Pancreas (tissue), 10 donors: ENCODE results near the gene GUCY1A1. TPM values are rescaled to one million over a fixed set of nuclear protein-coding genes. Genes with fewer than 3 reads are reported as not detected.

Source experiments
- ATAC-seq, 4 donors: fragments of 200-7000 bp; cut with Tn5 transposase; one replicate each; pipeline versions ENCODE4 v1.8.0 to v1.9.1; 2020; ENCODE audit warnings: mild to moderate bottlenecking in 4 of 4, moderate library complexity in 4 of 4
- DNase-seq, 6 donors: peaks; one replicate each; pipeline ENCODE4 v3.0.0-alpha.2; 2020
- FAIRE-seq: peaks from 2 replicates; lab custom pipeline; 2012; peaks lifted over from hg19 to GRCh38; lab: Jason Lieb, UNC
- H3K27ac ChIP-seq, 4 donors: fragments of 200-600 bp; sonication (generic); 1 replicate in 3 of 4; 2 replicates in 1 of 4; pipeline versions ENCODE4 v1.5.0 to v1.8.0; 2020
- H3K27me3 ChIP-seq, 4 donors: fragments of 200-600 bp; one replicate each; pipeline ENCODE4 v1.8.0; 2021
- H3K36me3 ChIP-seq, 3 donors: fragments of 200-600 bp; sonication (generic) in 1 of 3; one replicate each; pipeline versions ENCODE4 v1.5.0 to v1.8.0; 2020 to 2021
- H3K4me1 ChIP-seq, 3 donors: fragments of 200-600 bp; one replicate each; pipeline ENCODE4 v1.8.0; 2021
- H3K4me3 ChIP-seq, 4 donors: fragments of 200-600 bp; sonication (generic) in 2 of 4; one replicate each; pipeline versions ENCODE4 v1.5.0 to v1.8.0; 2020 to 2021
- H3K9me3 ChIP-seq, 4 donors: fragments of 200-600 bp; one replicate each; pipeline ENCODE4 v1.8.0; 2021
- CTCF ChIP-seq, 4 donors: fragments of 200-600 bp; sonication (generic) in 3 of 4; IDR thresholded peaks; one replicate each; pipeline versions ENCODE4 v1.5.0 to v1.8.0; 2021; ENCODE audit warnings: antibody characterized with exemption in 4 of 4
- WGBS, 2 donors: extraction: QIAGEN DNeasy Blood & Tissue Kit; methylation state at CpG; one replicate each; pipeline ENCODE4 v1.1.7; 2013; 5-methylcytosine and 5-hydroxymethylcytosine counted together
- intact Hi-C, 3 donors: fragments of 100-400 bp; cut with DNase I; formaldehyde crosslinking; loops; one replicate each; pipeline versions ENCODE4 v1.11.1 to v1.14.2; 2022
- polyA plus RNA-seq, 2 donors: library from polyadenylated mRNA; stranded (reverse); fragments of 200-250 nt; gene quantifications; one replicate each; pipeline ENCODE4 v1.2.3, GENCODE V29; 2013
- total RNA-seq, 6 donors: library from RNA; stranded (reverse); fragmentation: NEBNext Ultra II Directional in 4 of 6; extraction: Animal tissue kit (Norgen Biotek cat#: 25700) in 4 of 6; gene quantifications; one replicate each; pipeline versions ENCODE4 v1.2.1 to v1.2.4, GENCODE V29; 2021 to 2023
- donor health status: healthy with polysubstance abuse.
- donor health status: DM: no; HTN: no; CAD: no; lungs with moderate emphysema.
- donor health status: DM: no; HTN: no; CAD: no.
- donor health status: control.
- donor health status: control.
- donor health status: Bipolar disorder and iron deficiency.
- donor health status: DM: yes; HTN: yes; CAD: no.
- donor health status: DM: no; HTN: no; CAD: no.
- donor health status: DM: no; HTN: no; CAD: no.
- donor health status: DM: yes; HTN: yes; CAD: no.

GUCY1A1 gene
- total and polyA plus RNA-seq, 8 donors: 4.2 to 26.4 (median 11.2) TPM

- H3K4me1 ChIP-seq: no peaks in the 10 kb centered on the region
- no peak overlapping the region for H3K4me3 ChIP-seq
- ATAC-seq (no peak), DNase-seq (no peak), FAIRE-seq (no peak)
- H3K27ac ChIP-seq: no peak overlapping the region
- no peaks in the 10 kb centered on the region for H3K9me3 ChIP-seq
- H3K36me3 ChIP-seq: no peaks in the 10 kb centered on the region
- intact Hi-C loops: no loop called here
- TF ChIP-seq CTCF (IDR thresholded peaks at IDR 0.05): no peak
- H3K27me3 ChIP-seq: peaks cover 0 to 3% (median 0%) of the 10 kb centered on the region in 4 donors
- whole genome bisulfite sequencing, 2 donors: 38 to 51% methylated on average over 1 of the region's 1 CpG
Measured at GRCh38 chr4:155713911-155714310, 47.3 kb downstream of the GUCY1A1 start.

DNA sequence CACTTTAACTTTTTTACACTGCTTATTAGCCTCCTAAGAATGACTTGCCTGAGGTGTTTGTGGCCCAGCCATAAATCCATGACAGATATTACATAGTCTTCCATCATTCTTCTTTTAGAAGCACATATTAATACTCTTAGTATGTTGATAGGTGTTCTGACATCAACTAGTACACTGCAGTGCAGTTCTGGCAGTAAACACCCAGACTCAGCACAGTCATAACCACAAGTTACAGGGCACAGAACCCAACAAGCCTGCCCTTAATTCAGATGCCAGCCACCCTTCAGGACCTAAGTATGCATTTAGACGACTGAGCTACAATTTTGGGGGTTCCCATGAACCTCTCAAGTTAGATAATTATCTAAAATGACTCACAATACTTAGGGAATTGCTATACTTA lies 55.7 kb downstream of the GUCY1A1 start:
- H3K27me3 ChIP-seq: no peaks in the 10 kb centered on the region
- ATAC-seq (no peak), DNase-seq (no peak), FAIRE-seq (no peak)
- TF ChIP-seq CTCF (IDR thresholded peaks at IDR 0.05): no peak
- peaks cover 0 to 4% (median 0%) of the 10 kb centered on the region in 3 donors for H3K36me3 ChIP-seq
- WGBS, 2 donors: 35 to 45% methylated on average over 1 of the region's 1 CpG
- H3K4me3 ChIP-seq: no peak overlapping the region
- no peak overlapping the region for H3K27ac ChIP-seq
- intact Hi-C loops: no loop called here
- no peaks in the 10 kb centered on the region for H3K9me3 ChIP-seq
- H3K4me1 ChIP-seq: no peaks in the 10 kb centered on the region

DNA sequence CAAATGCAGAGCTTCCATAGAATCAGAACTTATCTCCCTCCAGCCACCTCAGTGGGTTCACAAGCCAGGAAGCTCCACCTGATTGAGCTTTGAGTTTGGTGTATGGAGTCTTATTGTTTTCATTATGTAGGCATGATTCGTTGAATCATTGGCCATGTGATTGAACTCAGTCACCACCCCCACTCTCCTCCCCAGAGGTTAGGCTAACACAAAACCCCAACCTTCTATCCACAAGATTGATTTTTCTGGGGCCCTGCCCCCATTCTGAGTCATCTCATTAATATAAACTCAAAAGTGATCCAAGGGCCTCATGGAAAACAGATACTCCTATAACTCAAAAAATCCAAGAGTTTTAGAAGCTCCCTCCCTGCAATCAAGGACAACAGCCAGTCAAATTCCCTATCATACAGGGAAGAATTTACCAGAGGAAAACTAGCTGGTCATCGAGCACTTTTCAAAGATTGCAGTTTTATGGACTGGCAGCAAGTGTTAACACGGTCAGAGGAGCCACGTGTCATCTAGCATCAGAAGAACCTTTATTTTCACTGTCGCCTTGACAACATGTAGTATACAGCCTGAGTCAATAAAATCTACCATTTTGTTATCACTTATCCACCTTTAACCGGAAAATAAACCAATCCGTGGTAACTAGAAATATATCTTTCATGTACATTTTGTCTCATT lies 56.3 kb downstream of the GUCY1A1 start:
- peaks cover 0 to 4% (median 0%) of the 10 kb centered on the region in 3 donors for H3K36me3 ChIP-seq
- no peak overlapping the region for H3K27ac ChIP-seq
- TF ChIP-seq CTCF (IDR thresholded peaks at IDR 0.05): no peak
- ATAC-seq: peak in 1 of 4 donors; percentile 25
- H3K9me3 ChIP-seq: no peaks in the 10 kb centered on the region
- no peak overlapping the region for H3K4me3 ChIP-seq
- 80 to 85% methylated on average over 7 of the region's 7 CpGs for WGBS, 2 donors
- FAIRE-seq: no peak
- H3K4me1 ChIP-seq: no peaks in the 10 kb centered on the region
- no peak for DNase-seq
- intact Hi-C loops: no loop called here
- H3K27me3 ChIP-seq: no peaks in the 10 kb centered on the region

GRCh38 chr4:155724731-155725130 lies 58.1 kb downstream of the GUCY1A1 start:
- H3K36me3 ChIP-seq: peaks cover 0 to 4% (median 0%) of the 10 kb centered on the region in 3 donors
- intact Hi-C loops: no loop called here
- 56 to 83% methylated on average over 3 of the region's 3 CpGs for WGBS, 2 donors
- H3K27me3 ChIP-seq: peaks cover 0 to 3% (median 0%) of the 10 kb centered on the region in 4 donors
- H3K4me1 ChIP-seq: no peaks in the 10 kb centered on the region
- FAIRE-seq: no peak
- no peak for TF ChIP-seq CTCF (IDR thresholded peaks at IDR 0.05)
- H3K27ac ChIP-seq: no peak overlapping the region
- no peak for DNase-seq
- no peak overlapping the region for H3K4me3 ChIP-seq
- no peaks in the 10 kb centered on the region for H3K9me3 ChIP-seq
- ATAC-seq: no peak

GRCh38 chr4:155734065-155734464 lies 67.4 kb downstream of the GUCY1A1 start:
- H3K36me3 ChIP-seq: no peaks in the 10 kb centered on the region
- H3K4me3 ChIP-seq: no peak overlapping the region
- H3K27ac ChIP-seq: no peak overlapping the region
- intact Hi-C loops: no loop called here
- DNase-seq (no peak), FAIRE-seq (no peak), ATAC-seq (no peak)
- peaks cover 0 to 3% (median 0%) of the 10 kb centered on the region in 4 donors for H3K27me3 ChIP-seq
- no peaks in the 10 kb centered on the region for H3K4me1 ChIP-seq
- no peak for TF ChIP-seq CTCF (IDR thresholded peaks at IDR 0.05)
- H3K9me3 ChIP-seq: no peaks in the 10 kb centered on the region
- 58 to 74% methylated on average over 3 of the region's 3 CpGs for WGBS, 2 donors
